ENCODE data around the gene CAMK2N2. TPM values are rescaled to one million over a fixed set of nuclear protein-coding genes. Genes with fewer than 3 reads are reported as not detected.

The CAMK2N2 gene
- total and polyA plus RNA-seq, 2 of the 4 experiments (the other 2 are of a cell fraction): 0.34 TPM; not detected in 1

- TF ChIP-seq RAD21 (IDR thresholded peaks at IDR 0.05; ENCODE audit: low read length): no peak
Measured at GRCh38 chr3:184233127-184233843, 28.1 kb downstream of the CAMK2N2 start (continued).

- no peak overlapping the region for H3K23ac ChIP-seq (ENCODE audit: low read depth, low read length)
- H4K8ac ChIP-seq (ENCODE audit: low read depth in 2 of 2, low read length in 2 of 2): no peak overlapping the region
- 0 out of 2 replicates have a peak, but pooled peaks cover 3% of the 10 kb centered on the region for H3K9me1 ChIP-seq (ENCODE audit: insufficient read depth, low read length)
- no peaks in the 10 kb centered on the region; the same call in 1 of the 2 replicates for H4K20me1 ChIP-seq (ENCODE audit: insufficient read depth, low read length)
- no peak overlapping the region for H4K91ac ChIP-seq (ENCODE audit: insufficient read depth, low read depth, low read length)
- ChIA-PET CTCF (interaction anchor here (1.4 kb wide), 1 partner anchor 18 kb away, joined by 4 read pairs; the partner anchor contains the start of gene EEF1AKMT4), POLR2A (ENCODE audit: unreplicated experiment) (no interaction called here)
- no peak overlapping the region for H3K4ac ChIP-seq (ENCODE audit: low read depth, low read length)
- H3K4me3 ChIP-seq (ENCODE audit: insufficient read depth, low read depth, low read length): no peak overlapping the region
- no TSS peak for BruUV-seq (replicated peaks)
- in situ Hi-C loops (cut with MboI; ENCODE audit: low sequenced_read_pairs): no loop called here
- no peak overlapping the region for H3K14ac ChIP-seq (replicated peaks; ENCODE audit: low read depth, low read length)
- no peak overlapping the region for H3K4me2 ChIP-seq (ENCODE audit: low read depth, low read length)
- no peaks in the 10 kb centered on the region for H3K36me3 ChIP-seq (ENCODE audit: control insufficient read depth, insufficient read depth, low read length)
- no peak for DNase-seq
- H3K18ac ChIP-seq (ENCODE audit: low read depth, low read length): no peak overlapping the region
- dilution Hi-C loops (cut with HindIII; ENCODE audit: low sequenced_read_pairs, unreplicated experiment): no loop called here
- H3K9me3 ChIP-seq (ENCODE audit: control insufficient read depth, insufficient read depth, low read length): no peaks in the 10 kb centered on the region
- H3K79me1 ChIP-seq (ENCODE audit: low read depth in 1 of 2, low read length in 2 of 2): no peaks in the 10 kb centered on the region
- no peak overlapping the region for H2BK20ac ChIP-seq (ENCODE audit: low read depth, low read length)
- H3K27me3 ChIP-seq (ENCODE audit: control insufficient read depth, insufficient read depth, low read length): peaks cover 66% of the 10 kb centered on the region
- intact Hi-C loops (cut with micrococcal nuclease): no loop called here
- ATAC-seq (ENCODE audit: low read depth): no peak
- no peak overlapping the region for H2AK5ac ChIP-seq (ENCODE audit: low read depth, low read length)
- WGBS, 2 experiments (ENCODE audit: extremely low coverage in 2 of 2, insufficient read length in 1 of 2): 14% methylated on average over 1 of the region's 3 CpGs; no CpG with 5 or more reads in 1 of the 2 experiments
- no peak overlapping the region for H2AFZ ChIP-seq (replicated peaks; ENCODE audit: low read length, poor library complexity)
- H2BK5ac ChIP-seq (ENCODE audit: low read depth, low read length, poor library complexity, severe bottlenecking): no peak overlapping the region
- H3K4me1 ChIP-seq (ENCODE audit: control insufficient read depth, insufficient read depth, low read length): no peaks in the 10 kb centered on the region; the same call in 1 of the 2 replicates
- H3K9ac ChIP-seq (ENCODE audit: low read depth, low read length): no peak overlapping the region
- H3K27ac ChIP-seq (ENCODE audit: insufficient read depth, low read length): no peak overlapping the region
- no peak overlapping the region for H2AK9ac ChIP-seq (replicated peaks; ENCODE audit: low read depth, low read length, poor library complexity)
- H2BK120ac ChIP-seq (ENCODE audit: low read depth, low read length): no peak overlapping the region
- H2BK15ac ChIP-seq (ENCODE audit: low read depth, low read length): no peak overlapping the region
- H4K5ac ChIP-seq (ENCODE audit: low read depth, low read length): no peak overlapping the region
- no peak overlapping the region for H3K56ac ChIP-seq (ENCODE audit: extremely low read depth, insufficient read depth, low read length)
- TF ChIP-seq ELK1 (IDR thresholded peaks at IDR 0.05; ENCODE audit: borderline replicate concordance, low read depth, low read length): no peak
- no peak for TF ChIP-seq MAFK (IDR thresholded peaks at IDR 0.05; ENCODE audit: low read depth, low read length)
- no peak for TF ChIP-seq RFX5 (IDR thresholded peaks at IDR 0.05; ENCODE audit: low read depth, low read length)
- TF ChIP-seq USF2 (IDR thresholded peaks at IDR 0.05; ENCODE audit: low read depth, low read length): no peak
- TF ChIP-seq MXI1 (IDR thresholded peaks at IDR 0.05; ENCODE audit: borderline replicate concordance, low read depth, low read length): no peak
- TF ChIP-seq CTCF (conservative IDR thresholded peaks at IDR 0.05; ENCODE audit: low read depth, low read length): no peak
- no peak for TF ChIP-seq CHD1 (IDR thresholded peaks at IDR 0.05; ENCODE audit: low read depth, low read length)
- TF ChIP-seq NFE2L2 (IDR thresholded peaks at IDR 0.05; ENCODE audit: low read depth, low read length): no peak
- no peak for TF ChIP-seq POLR2A (IDR thresholded peaks at IDR 0.05; ENCODE audit: low read depth, low read length)
- TF ChIP-seq RCOR1 (IDR thresholded peaks at IDR 0.05; ENCODE audit: insufficient replicate concordance, low read length): no peak
- TF ChIP-seq SMC3 (IDR thresholded peaks at IDR 0.05; ENCODE audit: low read depth, low read length): no peak
- TF ChIP-seq CEBPB (IDR thresholded peaks at IDR 0.05; ENCODE audit: low read depth, low read length): no peak
Measured at GRCh38 chr3:184231671-184232070, 29.7 kb downstream of the CAMK2N2 start.

Measured in IMR-90 (cell line).